IMR-90 (cell line): ENCODE data around the gene CPA4. TPM values are rescaled to one million over a fixed set of nuclear protein-coding genes. Genes with fewer than 3 reads are reported as not detected.

Experiments
- ATAC-seq: fragments of 200-7000 bp; cut with Tn5 transposase; 2 replicates; pipeline ENCODE4 v1.9.1; 2020; ENCODE audit warnings: low read depth, mild to moderate bottlenecking, moderate library complexity
- BruUV-seq: library from RNA; stranded (reverse); fragments of 400-500 nt; replicated peaks from 2 replicates; lab custom pipeline; 2021; lab: Mats Ljungman, UMichigan
- CTCF ChIA-PET: fragments of 300-600 bp; formaldehyde crosslinking; extraction: SDS; loops from one replicate; lab custom pipeline; 2021; ENCODE audit warnings: antibody characterized with exemption; lab: Yijun Ruan, JAX
- POLR2A ChIA-PET: fragments of 300-600 bp; sonication (Branson Sonifier 250); formaldehyde crosslinking; loops from one replicate; lab custom pipeline; 2022; ENCODE audit warnings: antibody characterized with exemption; ENCODE audit not compliant: unreplicated experiment; lab: Charles Lee
- DNase-seq: peaks from one replicate; pipeline ENCODE4 v3.0.0; 2013
- H2AFZ ChIP-seq: replicated peaks from 2 replicates; pipeline ENCODE3; 2013; ENCODE audit warnings: low read length, mild to moderate bottlenecking; ENCODE audit not compliant: poor library complexity
- H2AK5ac ChIP-seq: 2 replicates; pipeline ENCODE4 v1.6.1; 2013; ENCODE audit warnings: low read depth, low read length, inconsistent platforms
- H2AK9ac ChIP-seq: replicated peaks from 2 replicates; pipeline ENCODE3; 2013; ENCODE audit warnings: mild to moderate bottlenecking, low read depth, low read length, moderate library complexity; ENCODE audit not compliant: poor library complexity
- H2BK120ac ChIP-seq: 2 replicates; pipeline ENCODE4 v1.6.1; 2013; ENCODE audit warnings: low read depth, low read length, inconsistent platforms
- H2BK15ac ChIP-seq: 3 replicates; pipeline ENCODE4 v1.6.1; 2013; ENCODE audit warnings: low read depth, low read length, inconsistent platforms
- H2BK20ac ChIP-seq: 2 replicates; pipeline ENCODE4 v1.6.1; 2013; ENCODE audit warnings: low read depth, mild to moderate bottlenecking, inconsistent platforms, low read length, moderate library complexity
- H2BK5ac ChIP-seq: 2 replicates; pipeline ENCODE4 v1.6.1; 2013; ENCODE audit warnings: mild to moderate bottlenecking, low read depth, low read length, inconsistent platforms; ENCODE audit not compliant: poor library complexity, severe bottlenecking
- H3K14ac ChIP-seq: replicated peaks from 2 replicates; pipeline ENCODE4 v1.6.1; 2013; ENCODE audit warnings: low read depth, low read length, inconsistent platforms
- H3K18ac ChIP-seq: 2 replicates; pipeline ENCODE4 v1.6.1; 2013; ENCODE audit warnings: low read depth, low read length, control low read depth
- H3K23ac ChIP-seq: 2 replicates; pipeline ENCODE4 v1.6.1; 2013; ENCODE audit warnings: low read depth, low read length, inconsistent platforms
- H3K27ac ChIP-seq: 2 replicates; pipeline ENCODE4 v1.5.1; 2013; ENCODE audit warnings: mild to moderate bottlenecking, control low read depth, low read length; ENCODE audit not compliant: insufficient read depth
- H3K27me3 ChIP-seq: 2 replicates; pipeline ENCODE4 v1.6.1; 2013; ENCODE audit warnings: low read length; ENCODE audit not compliant: control insufficient read depth, insufficient read depth
- H3K36me3 ChIP-seq: 2 replicates; pipeline ENCODE4 v1.6.1; 2013; ENCODE audit warnings: low read length, mixed read lengths; ENCODE audit not compliant: control insufficient read depth, insufficient read depth
- H3K4ac ChIP-seq: 2 replicates; pipeline ENCODE4 v1.6.1; 2013; ENCODE audit warnings: low read depth, low read length, inconsistent platforms
- H3K4me1 ChIP-seq: 2 replicates; pipeline ENCODE4 v1.6.1; 2013; ENCODE audit warnings: low read length, mixed read lengths; ENCODE audit not compliant: control insufficient read depth, insufficient read depth
- H3K4me2 ChIP-seq: 2 replicates; pipeline ENCODE4 v1.6.1; 2013; ENCODE audit warnings: low read depth, mild to moderate bottlenecking, control low read depth, low read length, moderate library complexity
- H3K4me3 ChIP-seq: 2 replicates; pipeline ENCODE4 v1.5.1; 2013; ENCODE audit warnings: low read depth, mild to moderate bottlenecking, control low read depth, low read length, moderate library complexity; ENCODE audit not compliant: insufficient read depth
- H3K56ac ChIP-seq: 2 replicates; pipeline ENCODE4 v1.6.1; 2013; ENCODE audit warnings: low read length, inconsistent platforms; ENCODE audit not compliant: insufficient read depth; ENCODE audit errors: extremely low read depth
- H3K79me1 ChIP-seq, 2 experiments: 2 replicates each; pipeline ENCODE4 v1.6.1; 2013; ENCODE audit warnings: low read length in 2 of 2, inconsistent platforms in 1 of 2, low read depth in 1 of 2
- H3K9ac ChIP-seq: 2 replicates; pipeline ENCODE4 v1.6.1; 2013; ENCODE audit warnings: low read depth, low read length, control low read depth
- H3K9me1 ChIP-seq: 2 replicates; pipeline ENCODE4 v1.6.1; 2013; ENCODE audit warnings: low read length, inconsistent platforms; ENCODE audit not compliant: insufficient read depth
- H3K9me3 ChIP-seq: 2 replicates; pipeline ENCODE4 v1.6.1; 2013; ENCODE audit warnings: low read length; ENCODE audit not compliant: control insufficient read depth, insufficient read depth
- H4K20me1 ChIP-seq: 2 replicates; pipeline ENCODE4 v1.6.1; 2013; ENCODE audit warnings: low read length, inconsistent platforms; ENCODE audit not compliant: insufficient read depth
- H4K5ac ChIP-seq: 2 replicates; pipeline ENCODE4 v1.6.1; 2013; ENCODE audit warnings: mild to moderate bottlenecking, low read depth, low read length, control low read depth
- H4K8ac ChIP-seq, 2 experiments: 2 replicates each; pipeline ENCODE4 v1.6.1; 2013; ENCODE audit warnings: low read depth in 2 of 2, low read length in 2 of 2, control low read depth in 1 of 2, inconsistent platforms in 1 of 2
- H4K91ac ChIP-seq: 2 replicates; pipeline ENCODE4 v1.6.1; 2013; ENCODE audit warnings: low read depth, low read length, inconsistent platforms; ENCODE audit not compliant: insufficient read depth
- BHLHE40 ChIP-seq: fragments of 150-350 bp; IDR thresholded peaks from 2 replicates; pipeline ENCODE4 v1.6.1; 2016; ENCODE audit warnings: mild to moderate bottlenecking, low read depth, low read length
- CEBPB ChIP-seq: IDR thresholded peaks from 2 replicates; pipeline ENCODE4 v1.6.1; 2012; ENCODE audit warnings: low read depth, low read length, improper control_type of control experiment
- CHD1 ChIP-seq: IDR thresholded peaks from 2 replicates; pipeline ENCODE4 v1.6.1; 2012; ENCODE audit warnings: low read depth, low read length, improper control_type of control experiment
- CTCF ChIP-seq: conservative IDR thresholded peaks from 2 replicates; pipeline ENCODE4 v1.5.1; 2012; ENCODE audit warnings: mild to moderate bottlenecking, low read depth, low read length, improper control_type of control experiment
- ELK1 ChIP-seq: fragments of 150-350 bp; IDR thresholded peaks from 2 replicates; pipeline ENCODE4 v1.6.1; 2016; ENCODE audit warnings: low read depth, mild to moderate bottlenecking, low read length, moderate library complexity, borderline replicate concordance
- FOS ChIP-seq: fragments of 150-350 bp; IDR thresholded peaks from 2 replicates; pipeline ENCODE4 v1.6.1; 2016; ENCODE audit warnings: low read depth, low read length
- MAFK ChIP-seq: IDR thresholded peaks from 2 replicates; pipeline ENCODE4 v1.6.1; 2012; ENCODE audit warnings: low read depth, low read length, improper control_type of control experiment
- MAZ ChIP-seq: IDR thresholded peaks from 2 replicates; pipeline ENCODE4 v1.6.1; 2012; ENCODE audit warnings: low read depth, mild to moderate bottlenecking, low read length, improper control_type of control experiment, moderate library complexity, borderline replicate concordance
- MXI1 ChIP-seq: IDR thresholded peaks from 2 replicates; pipeline ENCODE4 v1.6.1; 2012; ENCODE audit warnings: low read depth, mild to moderate bottlenecking, low read length, moderate library complexity, borderline replicate concordance
- NFE2L2 ChIP-seq: fragments of 150-350 bp; IDR thresholded peaks from 2 replicates; pipeline ENCODE4 v1.6.1; 2016; ENCODE audit warnings: low read depth, mild to moderate bottlenecking, low read length
- POLR2A ChIP-seq: IDR thresholded peaks from 2 replicates; pipeline ENCODE4 v1.6.1; 2012; ENCODE audit warnings: mild to moderate bottlenecking, low read depth, low read length
- RAD21 ChIP-seq: IDR thresholded peaks from 2 replicates; pipeline ENCODE4 v1.6.1; 2012; ENCODE audit warnings: low read length, improper control_type of control experiment
- RCOR1 ChIP-seq: IDR thresholded peaks from 2 replicates; pipeline ENCODE4 v1.6.1; 2012; ENCODE audit warnings: mild to moderate bottlenecking, low read length, improper control_type of control experiment; ENCODE audit not compliant: insufficient replicate concordance
- RFX5 ChIP-seq: IDR thresholded peaks from 2 replicates; pipeline ENCODE4 v1.8.0; 2012; ENCODE audit warnings: low read depth, mild to moderate bottlenecking, low read length, moderate library complexity
- SMC3 ChIP-seq: fragments of 150-350 bp; IDR thresholded peaks from 2 replicates; pipeline ENCODE4 v1.6.1; 2016; ENCODE audit warnings: low read depth, mild to moderate bottlenecking, antibody characterized with exemption, low read length, moderate library complexity
- USF2 ChIP-seq: fragments of 150-350 bp; IDR thresholded peaks from 2 replicates; pipeline ENCODE4 v1.6.1; 2017; ENCODE audit warnings: mild to moderate bottlenecking, antibody characterized with exemption, low read length, low read depth
- WGBS, 2 experiments: methylation state at CpG; one replicate each; pipeline versions ENCODE4 v1.1.5 to v1.1.7; 2013; ENCODE audit warnings: missing lambda C conversion rate in 2 of 2; ENCODE audit not compliant: insufficient read length in 1 of 2; ENCODE audit errors: extremely low coverage in 2 of 2; 5-methylcytosine and 5-hydroxymethylcytosine counted together
- dilution Hi-C: fragments of 300-500 bp; cut with HindIII; formaldehyde crosslinking; loops from one replicate; pipeline ENCODE4 v1.14.3; 2018; ENCODE audit warnings: low sequenced_read_pairs; ENCODE audit not compliant: unreplicated experiment
- in situ Hi-C: fragments of 300-500 bp; cut with MboI; formaldehyde crosslinking; loops from 3 replicates; pipeline ENCODE4 v1.14.3; 2019; ENCODE audit warnings: low sequenced_read_pairs, inconsistent platforms, mixed read lengths
- intact Hi-C: fragments of 100-400 bp; cut with micrococcal nuclease; formaldehyde crosslinking; loops from 2 replicates; pipeline ENCODE4 v1.10.0; 2022
- polyA plus RNA-seq, 3 experiments: library from polyadenylated mRNA; depleted of rRNA; stranded (reverse); fragments of >200 nt; gene quantifications; 2 replicates each; pipeline ENCODE4 v1.2.3, GENCODE V29; 2012; ENCODE audit warnings: low replicate concordance in 1 of 3
- total RNA-seq: library from RNA; depleted of rRNA; stranded (reverse); fragments of >200 nt; gene quantifications from 2 replicates; pipeline ENCODE4 v1.2.3, GENCODE V29; 2012

CPA4 gene
- total and polyA plus RNA-seq, 2 of the 4 experiments (the other 2 are of a cell fraction), result 316 to 365 TPM

GRCh38 chr7:130362251-130362816 lies 69.4 kb downstream of the CPA4 start:
- no peak overlapping the region for H3K4me3 ChIP-seq
- ATAC-seq (no peak), DNase-seq (no peak)
- in situ Hi-C loops, result no loop called here
- H3K4me1 ChIP-seq, result peaks cover 27% of the 10 kb centered on the region
- peak overlapping the region; percentile 34; the same call in 1 of the 2 replicates for H3K18ac ChIP-seq
- no peak overlapping the region for H3K23ac ChIP-seq
- H3K14ac ChIP-seq, result no peak overlapping the region; the same call in 1 of the 2 replicates
- no peak overlapping the region for H3K4me2 ChIP-seq
- peak overlapping the region; percentile 0 to 36; a peak in 1 of 4 replicates for H4K8ac ChIP-seq
- H3K36me3 ChIP-seq, result no peaks in the 10 kb centered on the region
- ChIA-PET CTCF (no interaction called here), POLR2A (no interaction called here)
- peak overlapping the region; percentile 74 for H4K91ac ChIP-seq
- H2AK5ac ChIP-seq, result peak overlapping the region; percentile 66; the same call in 1 of the 2 replicates
- WGBS, 2 experiments, result 92% methylated on average over 8 of the region's 10 CpGs; no CpG with 5 or more reads in 1 of the 2 experiments
- H2BK5ac ChIP-seq, result peak overlapping the region; percentile 96
- H3K56ac ChIP-seq, result no peak overlapping the region
- intact Hi-C loops, result no loop called here
- no peaks in the 10 kb centered on the region; a peak in 1 of 4 replicates for H3K79me1 ChIP-seq
- peak overlapping the region; percentile 26; the same call in 1 of the 2 replicates for H4K5ac ChIP-seq
- H3K9ac ChIP-seq, result no peak overlapping the region
- H3K27me3 ChIP-seq, result no peaks in the 10 kb centered on the region
- H3K4ac ChIP-seq, result peak overlapping the region; percentile 92
- peaks cover 8% of the 10 kb centered on the region for H3K9me3 ChIP-seq
- H3K27ac ChIP-seq, result no peak overlapping the region
- TF ChIP-seq MXI1, result no peak
- no peak for TF ChIP-seq CTCF
- no peak for TF ChIP-seq RFX5
- TF ChIP-seq RCOR1, result no peak
- TF ChIP-seq RAD21, result no peak
- TF ChIP-seq POLR2A, result no peak
- TF ChIP-seq USF2, result no peak
- TF ChIP-seq BHLHE40, result no peak
- no peak for TF ChIP-seq NFE2L2
- TF ChIP-seq MAFK, result no peak
- TF ChIP-seq MAZ, result no peak
- TF ChIP-seq SMC3, result no peak
- TF ChIP-seq CHD1, result no peak
- TF ChIP-seq ELK1, result no peak
- no peak for TF ChIP-seq FOS
- no peak for TF ChIP-seq CEBPB
- H2BK20ac ChIP-seq, result peak overlapping the region; percentile 83
- no peak overlapping the region for H2AFZ ChIP-seq
- H4K20me1 ChIP-seq, result no peaks in the 10 kb centered on the region
- BruUV-seq, result no TSS peak
- peak overlapping the region; percentile 98 for H2BK120ac ChIP-seq
- peaks cover 28% of the 10 kb centered on the region for H3K9me1 ChIP-seq
- dilution Hi-C loops, result no loop called here
- H2AK9ac ChIP-seq, result no peak overlapping the region
- peak overlapping the region; percentile 25; the same call in 2 of the 3 replicates for H2BK15ac ChIP-seq
